ENCODE data around the gene B4GALNT3.

The B4GALNT3 gene

DNA sequence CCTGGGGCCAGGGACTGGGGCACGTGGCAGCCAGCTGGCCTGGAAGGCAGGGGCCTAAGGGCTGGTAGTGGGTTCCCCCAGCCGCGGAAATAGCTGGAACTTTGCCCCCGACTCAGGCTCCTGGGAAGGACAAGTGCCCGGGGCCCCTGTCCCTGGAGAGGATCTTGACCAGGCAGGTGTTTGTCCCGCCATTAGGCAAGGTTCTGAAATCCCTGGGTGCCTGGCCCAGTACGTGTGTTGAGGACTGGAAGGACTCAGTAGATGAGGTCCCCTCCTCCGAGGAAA, 94.2 kb downstream of the B4GALNT3 start:
- H3K4me3 ChIP-seq (ENCODE audit: insufficient read depth in 1 of 2, low read depth in 1 of 2, low read length in 2 of 2), result no peak overlapping the region
- no peak overlapping the region for H3K4me2 ChIP-seq (ENCODE audit: low read length, poor library complexity, severe bottlenecking)
- H3K14ac ChIP-seq (ENCODE audit: low read length in 2 of 2), result no peak overlapping the region
- no peak overlapping the region for H3K4ac ChIP-seq (ENCODE audit: low read depth in 1 of 2, low read length in 2 of 2)
- H2AK5ac ChIP-seq (ENCODE audit: low read length, severe bottlenecking), result no peak overlapping the region
- no peak overlapping the region for H2BK12ac ChIP-seq (ENCODE audit: low read length in 2 of 2)
- no peaks in the 10 kb centered on the region for H3K79me1 ChIP-seq (replicated peaks; ENCODE audit: low read length, poor library complexity, severe bottlenecking)
- H3K23ac ChIP-seq (ENCODE audit: low read length in 2 of 2), result no peak overlapping the region
- H4K91ac ChIP-seq (ENCODE audit: low read length), result no peak overlapping the region
- H3K36me3 ChIP-seq (ENCODE audit: control insufficient read depth in 1 of 2, insufficient read depth in 2 of 2, low read depth in 1 of 2, low read length in 2 of 2), result no peaks in the 10 kb centered on the region
- H2AFZ ChIP-seq (ENCODE audit: low read depth, low read length), result no peak overlapping the region
- H2BK120ac ChIP-seq (ENCODE audit: low read depth, low read length), result no peak overlapping the region
- no peak overlapping the region for H4K8ac ChIP-seq (ENCODE audit: low read length)
- no peaks in the 10 kb centered on the region for H3K4me1 ChIP-seq (ENCODE audit: control insufficient read depth, insufficient read depth, low read depth, low read length)
- H3K9ac ChIP-seq (ENCODE audit: low read length), result no peak overlapping the region
- peaks cover 7% of the 10 kb centered on the region for H3K9me3 ChIP-seq (ENCODE audit: control insufficient read depth, low read length)
- no peak for DNase-seq
- no peak overlapping the region for H2BK15ac ChIP-seq (ENCODE audit: low read depth, poor library complexity, severe bottlenecking)
- H3K27me3 ChIP-seq (ENCODE audit: control insufficient read depth in 1 of 2, insufficient read depth in 1 of 2, low read length in 2 of 2), result peaks cover 44 to 80% of the 10 kb centered on the region in 2 experiments
- no peak overlapping the region for H3K27ac ChIP-seq (ENCODE audit: low read length, poor library complexity, severe bottlenecking)
- H2BK5ac ChIP-seq (ENCODE audit: low read depth, low read length, poor library complexity, severe bottlenecking), result no peak overlapping the region
- WGBS, result 82% methylated on average over 8 of the region's 8 CpGs
- no peak overlapping the region for H3K18ac ChIP-seq (ENCODE audit: low read depth in 1 of 2, low read length in 2 of 2)

DNA sequence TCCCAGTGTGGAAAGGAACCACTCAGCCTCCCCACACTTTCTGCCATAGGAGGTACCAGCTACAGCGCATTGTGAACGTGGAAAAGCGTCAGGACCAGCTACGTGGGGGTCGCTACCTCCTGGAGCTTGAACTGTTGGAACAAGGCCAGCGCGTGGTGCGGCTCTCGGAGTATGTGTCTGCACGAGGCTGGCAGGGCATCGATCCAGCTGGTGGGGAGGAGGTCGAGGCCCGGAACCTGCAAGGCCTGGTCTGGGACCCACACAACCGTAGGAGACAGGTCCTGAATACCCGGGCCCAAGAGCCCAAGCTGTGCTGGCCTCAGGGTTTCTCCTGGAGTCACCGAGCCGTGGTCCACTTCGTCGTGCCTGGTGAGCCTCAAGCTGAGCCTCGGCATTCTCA, 96.8 kb downstream of the B4GALNT3 start:
- no peak for DNase-seq
- H4K91ac ChIP-seq (ENCODE audit: low read length), result no peak overlapping the region
- H3K14ac ChIP-seq (ENCODE audit: low read length in 2 of 2), result no peak overlapping the region
- no peak overlapping the region for H2BK5ac ChIP-seq (ENCODE audit: low read depth, low read length, poor library complexity, severe bottlenecking)
- WGBS, result 92% methylated on average over 19 of the region's 20 CpGs
- H3K9me3 ChIP-seq (ENCODE audit: control insufficient read depth, low read length), result peaks cover 7% of the 10 kb centered on the region
- H4K8ac ChIP-seq (ENCODE audit: low read length), result no peak overlapping the region
- H3K27ac ChIP-seq (ENCODE audit: low read length, poor library complexity, severe bottlenecking), result no peak overlapping the region
- H3K18ac ChIP-seq (ENCODE audit: low read depth in 1 of 2, low read length in 2 of 2), result no peak overlapping the region
- no peaks in the 10 kb centered on the region for H3K36me3 ChIP-seq (ENCODE audit: control insufficient read depth in 1 of 2, insufficient read depth in 2 of 2, low read depth in 1 of 2, low read length in 2 of 2)
- H3K4me1 ChIP-seq (ENCODE audit: control insufficient read depth, insufficient read depth, low read depth, low read length), result no peaks in the 10 kb centered on the region
- no peak overlapping the region for H2BK15ac ChIP-seq (ENCODE audit: low read depth, poor library complexity, severe bottlenecking)
- no peak overlapping the region for H3K4me2 ChIP-seq (ENCODE audit: low read length, poor library complexity, severe bottlenecking)
- H3K23ac ChIP-seq (ENCODE audit: low read length in 2 of 2), result no peak overlapping the region
- peaks cover 55 to 80% of the 10 kb centered on the region in 2 experiments for H3K27me3 ChIP-seq (ENCODE audit: control insufficient read depth in 1 of 2, insufficient read depth in 1 of 2, low read length in 2 of 2)
- no peak overlapping the region for H2BK120ac ChIP-seq (ENCODE audit: low read depth, low read length)
- no peak overlapping the region for H2AK5ac ChIP-seq (ENCODE audit: low read length, severe bottlenecking)
- no peak overlapping the region for H2AFZ ChIP-seq (ENCODE audit: low read depth, low read length)
- H3K4ac ChIP-seq (ENCODE audit: low read depth in 1 of 2, low read length in 2 of 2), result no peak overlapping the region
- H3K9ac ChIP-seq (ENCODE audit: low read length), result no peak overlapping the region
- no peak overlapping the region for H3K4me3 ChIP-seq (ENCODE audit: insufficient read depth in 1 of 2, low read depth in 1 of 2, low read length in 2 of 2)
- no peak overlapping the region for H2BK12ac ChIP-seq (ENCODE audit: low read length in 2 of 2)
- no peaks in the 10 kb centered on the region for H3K79me1 ChIP-seq (replicated peaks; ENCODE audit: low read length, poor library complexity, severe bottlenecking)

DNA sequence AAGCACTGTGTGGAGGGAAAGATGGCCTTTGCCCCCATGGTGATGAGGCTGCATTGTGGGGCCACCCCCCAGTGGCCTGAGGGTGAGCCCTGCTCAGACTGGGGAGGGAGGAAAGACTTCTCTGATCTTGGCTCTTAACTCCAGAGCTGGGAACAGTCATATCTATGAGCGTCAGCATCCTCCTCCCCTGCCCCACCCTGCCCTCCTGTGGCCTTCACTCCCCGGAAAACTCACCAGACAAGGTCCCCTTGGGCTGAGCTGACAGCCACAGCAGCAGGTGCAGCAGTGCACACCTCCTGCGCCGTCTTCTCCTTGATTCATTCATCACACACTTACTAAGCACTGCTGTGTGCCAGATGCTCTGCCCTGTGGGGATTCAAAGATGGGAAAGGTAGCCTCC, 98.8 kb downstream of the B4GALNT3 start:
- H2AK5ac ChIP-seq (ENCODE audit: low read length, severe bottlenecking), result no peak overlapping the region
- no peak overlapping the region for H3K18ac ChIP-seq (ENCODE audit: low read depth in 1 of 2, low read length in 2 of 2)
- no peak overlapping the region for H2AFZ ChIP-seq (ENCODE audit: low read depth, low read length)
- no peak overlapping the region for H2BK15ac ChIP-seq (ENCODE audit: low read depth, poor library complexity, severe bottlenecking)
- H3K27me3 ChIP-seq (ENCODE audit: control insufficient read depth in 1 of 2, insufficient read depth in 1 of 2, low read length in 2 of 2), result peaks cover 51 to 80% of the 10 kb centered on the region in 2 experiments
- no peak overlapping the region for H4K8ac ChIP-seq (ENCODE audit: low read length)
- H2BK120ac ChIP-seq (ENCODE audit: low read depth, low read length), result no peak overlapping the region
- no peak overlapping the region for H3K23ac ChIP-seq (ENCODE audit: low read length in 2 of 2)
- no peak overlapping the region for H3K4me3 ChIP-seq (ENCODE audit: insufficient read depth in 1 of 2, low read depth in 1 of 2, low read length in 2 of 2)
- no peak overlapping the region for H2BK5ac ChIP-seq (ENCODE audit: low read depth, low read length, poor library complexity, severe bottlenecking)
- WGBS, result 92% methylated on average over 4 of the region's 4 CpGs
- no peak overlapping the region for H3K9ac ChIP-seq (ENCODE audit: low read length)
- H3K27ac ChIP-seq (ENCODE audit: low read length, poor library complexity, severe bottlenecking), result no peak overlapping the region
- H2BK12ac ChIP-seq (ENCODE audit: low read length in 2 of 2), result no peak overlapping the region
- no peak overlapping the region for H4K91ac ChIP-seq (ENCODE audit: low read length)
- no peak overlapping the region for H3K4me2 ChIP-seq (ENCODE audit: low read length, poor library complexity, severe bottlenecking)
- H3K79me1 ChIP-seq (replicated peaks; ENCODE audit: low read length, poor library complexity, severe bottlenecking), result no peaks in the 10 kb centered on the region
- no peak for DNase-seq
- peaks cover 5% of the 10 kb centered on the region for H3K9me3 ChIP-seq (ENCODE audit: control insufficient read depth, low read length)
- H3K4ac ChIP-seq (ENCODE audit: low read depth in 1 of 2, low read length in 2 of 2), result no peak overlapping the region
- H3K14ac ChIP-seq (ENCODE audit: low read length in 2 of 2), result no peak overlapping the region
- H3K4me1 ChIP-seq (ENCODE audit: control insufficient read depth, insufficient read depth, low read depth, low read length), result peaks cover 5% of the 10 kb centered on the region
- H3K36me3 ChIP-seq (ENCODE audit: control insufficient read depth in 1 of 2, insufficient read depth in 2 of 2, low read depth in 1 of 2, low read length in 2 of 2), result no peaks in the 10 kb centered on the region

DNA sequence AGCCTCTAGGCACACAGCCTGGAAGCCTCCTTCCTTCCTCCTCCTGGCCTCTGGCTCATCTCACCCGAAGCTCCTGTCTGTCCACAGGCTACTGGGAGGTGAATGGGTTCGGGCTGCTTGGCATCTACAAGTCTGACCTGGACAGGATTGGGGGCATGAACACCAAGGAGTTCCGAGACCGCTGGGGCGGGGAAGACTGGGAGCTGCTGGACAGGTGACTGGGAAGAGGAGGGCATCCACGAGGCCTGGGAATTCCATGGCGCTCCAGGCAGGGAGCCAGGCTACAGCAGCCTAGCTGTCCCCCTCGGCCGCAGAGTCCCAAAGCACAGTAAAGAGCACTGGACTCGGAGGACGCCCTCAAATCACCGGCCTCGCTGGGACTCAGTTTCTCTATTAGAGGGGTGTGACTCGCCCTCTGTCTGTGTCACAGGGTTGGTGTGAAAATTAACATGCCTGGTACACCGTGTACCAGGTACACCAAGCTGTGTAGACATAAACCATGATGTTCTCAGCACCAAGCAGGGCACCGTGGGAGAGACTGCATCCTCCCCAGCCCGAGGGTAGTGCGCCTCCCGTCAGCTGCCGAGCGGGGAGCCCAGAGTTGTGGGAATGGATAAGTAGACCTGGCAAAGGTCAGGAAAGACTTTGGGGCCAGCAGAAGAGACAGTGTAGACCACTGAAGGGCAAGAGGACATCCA, 99.6 kb downstream of the B4GALNT3 start:
- no peak overlapping the region for H3K4ac ChIP-seq (ENCODE audit: low read depth in 1 of 2, low read length in 2 of 2)
- no peak overlapping the region for H2BK120ac ChIP-seq (ENCODE audit: low read depth, low read length)
- no peaks in the 10 kb centered on the region for H3K9me3 ChIP-seq (ENCODE audit: control insufficient read depth, low read length)
- no peak overlapping the region for H2BK12ac ChIP-seq (ENCODE audit: low read length in 2 of 2)
- no peaks in the 10 kb centered on the region for H3K36me3 ChIP-seq (ENCODE audit: control insufficient read depth in 1 of 2, insufficient read depth in 2 of 2, low read depth in 1 of 2, low read length in 2 of 2)
- peaks cover 49 to 80% of the 10 kb centered on the region in 2 experiments for H3K27me3 ChIP-seq (ENCODE audit: control insufficient read depth in 1 of 2, insufficient read depth in 1 of 2, low read length in 2 of 2)
- WGBS, result 90% methylated on average over 21 of the region's 21 CpGs
- H2BK15ac ChIP-seq (ENCODE audit: low read depth, poor library complexity, severe bottlenecking), result no peak overlapping the region
- H3K18ac ChIP-seq (ENCODE audit: low read depth in 1 of 2, low read length in 2 of 2), result no peak overlapping the region
- no peak overlapping the region for H3K27ac ChIP-seq (ENCODE audit: low read length, poor library complexity, severe bottlenecking)
- H2BK5ac ChIP-seq (ENCODE audit: low read depth, low read length, poor library complexity, severe bottlenecking), result no peak overlapping the region
- no peak overlapping the region for H3K4me2 ChIP-seq (ENCODE audit: low read length, poor library complexity, severe bottlenecking)
- H2AK5ac ChIP-seq (ENCODE audit: low read length, severe bottlenecking), result no peak overlapping the region
- no peak overlapping the region for H3K23ac ChIP-seq (ENCODE audit: low read length in 2 of 2)
- no peak overlapping the region for H4K91ac ChIP-seq (ENCODE audit: low read length)
- H3K14ac ChIP-seq (ENCODE audit: low read length in 2 of 2), result no peak overlapping the region
- no peaks in the 10 kb centered on the region for H3K79me1 ChIP-seq (replicated peaks; ENCODE audit: low read length, poor library complexity, severe bottlenecking)
- H3K4me3 ChIP-seq (ENCODE audit: insufficient read depth in 1 of 2, low read depth in 1 of 2, low read length in 2 of 2), result no peak overlapping the region
- no peak overlapping the region for H4K8ac ChIP-seq (ENCODE audit: low read length)
- H2AFZ ChIP-seq (ENCODE audit: low read depth, low read length), result no peak overlapping the region
- no peak overlapping the region for H3K9ac ChIP-seq (ENCODE audit: low read length)
- no peak for DNase-seq
- peaks cover 7% of the 10 kb centered on the region for H3K4me1 ChIP-seq (ENCODE audit: control insufficient read depth, insufficient read depth, low read depth, low read length)

All from mesenchymal stem cell (in vitro differentiated cells and primary cell).